NCI-H2029 treated with DMSO at 0.1 percent for 48 hours (cell line): ENCODE results near the gene TMED10.
"Not testable (repeated sequence)": the region's sequence is repeated elsewhere in the genome, so short reads cannot be mapped to it uniquely, and the experiment has no call there.

ENCODE experiments used
- DNase-seq: peaks from one replicate; lab custom pipeline; 2025; lab: John Stamatoyannopoulos, UW

Gene TMED10

DNA sequence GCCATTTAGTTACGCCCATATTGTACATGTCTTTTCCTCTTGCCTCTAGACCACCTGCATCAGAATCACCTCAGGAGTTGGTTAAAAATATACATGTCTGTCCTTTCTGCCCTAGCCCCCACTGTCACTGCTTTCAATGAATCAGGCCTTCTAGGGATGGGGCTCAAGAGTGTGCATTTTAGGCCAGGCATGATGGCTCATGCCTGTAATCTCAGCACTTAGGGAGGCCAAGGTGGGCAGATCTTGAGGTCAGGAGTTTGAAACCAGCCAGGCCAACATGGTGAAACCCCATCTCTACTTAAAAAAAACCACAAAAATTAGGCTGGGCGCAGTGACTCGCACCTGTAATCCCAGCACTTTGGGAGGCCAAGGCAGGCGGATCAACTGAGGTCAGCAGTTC, 13.6 kb upstream of the TMED10 start:
- no peak for DNase-seq

DNA sequence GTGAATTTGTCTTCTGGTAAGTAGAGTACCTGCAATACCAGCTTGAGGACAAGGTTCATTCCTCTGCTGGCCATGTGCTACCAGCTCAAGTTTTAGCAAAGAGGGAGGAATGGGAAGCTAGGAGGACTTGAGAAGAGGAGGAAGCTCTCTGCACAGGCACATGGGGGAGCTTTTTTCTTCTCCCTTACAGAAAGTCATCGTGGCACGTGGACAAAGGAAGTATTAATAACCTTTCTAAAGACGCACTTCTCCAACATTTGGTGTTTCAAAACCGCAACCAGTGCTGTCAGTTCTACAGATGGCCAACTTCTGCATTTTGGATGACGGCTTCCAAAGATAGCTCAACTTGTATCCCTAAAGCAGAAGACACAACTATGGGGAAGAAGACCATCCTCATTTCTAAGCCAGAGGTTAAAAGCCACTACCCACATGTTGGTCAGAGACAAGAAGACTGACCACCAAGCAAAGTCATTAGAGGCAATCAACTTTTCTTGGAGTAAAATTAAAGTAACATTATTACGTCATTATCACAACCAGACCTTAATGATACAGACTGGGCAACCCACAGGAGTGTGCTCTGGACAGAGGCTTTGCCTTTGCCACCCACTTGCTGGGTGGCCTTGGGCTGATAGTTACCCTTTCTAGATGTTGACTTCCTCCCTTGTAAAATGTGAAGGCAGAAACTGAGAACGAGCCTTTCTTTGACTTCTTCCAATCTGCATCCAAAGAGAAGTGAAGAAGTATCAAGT, 12.3 kb upstream of the TMED10 start:
- no peak for DNase-seq

DNA sequence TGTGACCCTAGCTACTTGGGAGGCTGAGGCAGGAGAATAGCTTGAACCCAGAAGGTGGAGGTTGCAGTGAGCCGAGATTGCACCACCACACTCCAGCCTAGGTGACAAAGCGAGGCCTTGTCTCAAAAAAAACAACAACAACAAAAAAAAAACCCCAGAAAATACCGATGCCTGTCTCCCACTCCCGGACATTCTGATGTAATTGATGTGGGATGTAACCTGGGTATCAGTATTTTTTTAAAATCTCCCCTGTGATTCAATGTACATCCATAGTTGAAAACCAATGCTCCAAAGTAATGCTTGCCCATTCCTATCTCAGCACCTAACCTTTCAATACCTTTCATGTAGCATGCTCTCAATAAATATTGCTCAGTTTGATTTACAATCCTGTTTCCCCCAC, 11.7 kb upstream of the TMED10 start:
- no peak for DNase-seq

DNA sequence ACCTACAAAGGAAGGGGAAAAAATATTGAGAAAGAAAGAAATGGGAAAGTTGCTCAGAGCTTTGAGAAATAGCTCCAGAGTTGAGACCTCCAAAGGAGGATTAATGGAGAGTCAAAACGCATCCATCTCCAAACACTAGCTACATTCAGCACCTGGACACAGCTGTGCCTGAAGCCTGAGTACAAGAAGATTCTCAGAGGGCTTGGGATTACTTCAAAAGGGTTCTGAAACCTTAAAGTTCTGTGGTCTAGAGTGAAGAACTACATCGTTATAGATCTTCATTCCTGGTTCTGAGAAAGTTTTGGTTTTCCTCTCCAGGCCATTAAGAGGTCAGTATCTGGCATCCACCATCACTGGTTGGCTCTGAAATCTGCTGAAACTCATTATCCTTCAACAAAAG, 10.5 kb upstream of the TMED10 start:
- DNase-seq: no peak

- no peak for DNase-seq
Observed at GRCh38 chr14:75185251-75186040, 9.0 kb upstream of the TMED10 start.

DNA sequence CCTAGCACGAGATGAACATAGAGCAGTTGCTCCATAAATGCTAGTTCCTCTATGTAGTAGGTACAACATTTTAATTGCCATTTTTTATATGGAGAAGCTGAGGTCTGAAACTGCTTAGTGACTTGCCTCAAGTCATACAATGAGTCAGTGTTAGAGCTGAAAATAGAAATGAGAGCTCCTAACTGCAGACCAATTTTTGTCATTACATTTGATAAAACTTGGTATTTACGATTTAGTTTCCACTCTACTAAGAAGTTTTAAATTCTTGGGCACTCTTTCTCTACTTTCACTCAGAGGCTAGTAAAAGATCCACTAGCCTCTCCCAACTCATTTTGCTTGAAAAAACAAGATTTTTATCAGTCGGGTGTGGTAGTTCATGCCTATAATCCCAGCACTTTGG, 8.1 kb upstream of the TMED10 start:
- no peak for DNase-seq

DNA sequence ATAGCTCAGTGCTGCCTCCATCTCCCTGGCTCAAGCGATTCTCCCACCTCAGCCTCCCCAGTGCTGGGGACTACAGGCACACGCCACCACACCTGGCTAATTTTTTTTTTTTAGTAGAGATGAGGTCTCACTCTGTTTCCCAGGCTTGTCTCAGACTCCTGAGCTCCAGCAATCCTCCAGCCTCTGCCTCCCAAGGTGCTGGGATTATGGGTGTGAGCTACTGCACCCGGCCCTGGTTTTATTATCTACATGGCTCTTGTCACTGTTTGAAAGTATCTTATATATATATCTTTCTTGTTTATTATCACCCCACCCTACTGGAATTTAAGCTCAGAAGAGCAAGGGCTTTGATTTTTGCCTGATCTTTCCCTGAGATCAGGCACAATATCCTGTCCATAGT, 7.6 kb upstream of the TMED10 start:
- no peak for DNase-seq

DNA sequence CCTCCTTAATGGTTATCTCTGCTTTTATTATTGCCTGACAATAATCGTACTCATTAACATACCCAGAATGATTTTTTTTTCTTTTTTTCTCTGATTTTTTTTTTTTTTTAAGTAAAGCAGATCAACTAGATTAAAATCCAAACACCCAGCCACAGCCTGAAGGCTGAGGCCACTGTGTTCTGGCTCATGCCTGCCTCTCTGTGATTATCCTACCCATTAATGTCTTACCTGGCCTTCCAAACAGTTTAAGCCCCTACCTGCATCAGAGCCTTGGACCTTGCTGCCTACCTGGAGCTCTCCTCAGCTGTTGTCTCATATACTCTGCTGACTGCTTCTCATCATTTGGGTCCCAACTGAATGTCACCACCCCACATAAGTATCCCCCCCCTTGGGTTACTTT, 6.8 kb upstream of the TMED10 start:
- DNase-seq: no peak

DNA sequence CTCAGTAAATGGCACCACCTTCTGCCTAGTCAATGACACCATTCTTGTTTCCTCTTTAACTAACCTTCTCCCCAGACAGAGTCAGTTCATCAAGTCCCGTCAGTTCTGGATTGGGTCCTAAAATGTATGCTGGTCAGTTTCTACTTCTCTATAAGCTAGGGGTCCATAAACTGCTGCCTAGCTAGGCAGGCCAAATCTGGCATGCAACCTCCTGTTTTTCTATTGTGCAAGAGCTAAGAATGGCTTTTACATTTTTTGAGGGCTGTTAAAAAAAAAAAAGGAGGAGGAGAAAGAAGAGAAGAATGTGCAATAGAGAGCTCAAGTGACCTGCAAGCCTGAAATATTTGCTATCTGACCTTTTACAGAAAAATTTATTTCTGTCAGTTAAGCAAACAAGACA, 6.4 kb upstream of the TMED10 start:
- DNase-seq: no peak

DNA sequence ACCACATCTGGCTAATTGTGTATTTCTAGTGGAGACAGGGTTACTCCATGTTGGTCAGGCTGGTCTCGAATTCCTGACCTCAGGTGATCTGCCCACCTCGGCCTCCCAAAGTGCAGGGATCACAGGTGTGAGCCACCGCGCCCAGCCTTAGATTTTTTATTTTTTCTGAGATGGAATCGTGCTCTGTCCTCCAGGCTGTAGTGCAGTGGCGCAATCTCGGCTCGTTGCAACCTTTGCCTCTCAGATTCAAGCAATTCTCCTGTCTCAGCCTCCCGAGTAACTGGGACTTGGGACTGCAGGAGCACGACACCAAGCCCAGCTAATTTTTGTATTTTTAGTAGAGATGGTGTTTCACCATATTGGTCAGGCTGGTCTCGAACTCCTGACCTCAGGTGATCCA, 5.8 kb upstream of the TMED10 start:
- not testable (repeated sequence) for DNase-seq

DNA sequence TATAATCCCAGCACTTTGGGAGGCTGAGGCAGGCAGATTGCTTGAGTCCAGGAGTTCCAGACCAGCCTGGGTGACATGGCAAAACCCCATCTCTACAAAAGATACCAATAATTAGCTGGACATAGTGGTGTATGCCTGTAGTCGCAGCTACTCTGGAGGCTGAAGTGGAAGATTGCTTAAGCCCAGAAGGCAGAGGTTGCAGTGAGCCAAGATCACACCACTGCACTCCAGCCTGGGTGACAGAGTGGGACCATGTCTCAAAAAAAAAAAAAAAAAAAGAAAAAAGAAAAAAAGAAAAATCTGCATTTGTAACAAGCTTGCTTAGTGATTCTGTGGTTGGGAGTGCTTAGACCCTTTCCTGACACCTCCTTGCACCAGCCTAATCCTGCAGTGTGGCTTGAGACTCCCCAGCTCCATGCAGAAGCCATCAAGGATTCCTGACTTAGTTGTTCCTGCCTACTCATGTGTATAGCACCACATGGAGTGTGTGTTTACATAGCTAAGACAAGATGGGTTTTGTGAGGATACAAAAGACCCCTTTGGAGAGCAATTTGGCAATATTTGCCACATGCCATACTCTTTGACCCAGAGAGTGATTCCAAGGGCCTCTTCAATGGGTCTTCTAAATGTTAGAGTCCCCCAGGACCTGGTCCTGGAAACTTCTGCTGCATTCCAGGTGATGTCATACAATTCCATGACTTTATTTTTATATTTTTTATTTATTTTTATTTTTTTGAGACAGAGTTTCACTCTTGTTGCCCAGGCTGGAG, 5.1 kb upstream of the TMED10 start:
- DNase-seq: no peak

DNA sequence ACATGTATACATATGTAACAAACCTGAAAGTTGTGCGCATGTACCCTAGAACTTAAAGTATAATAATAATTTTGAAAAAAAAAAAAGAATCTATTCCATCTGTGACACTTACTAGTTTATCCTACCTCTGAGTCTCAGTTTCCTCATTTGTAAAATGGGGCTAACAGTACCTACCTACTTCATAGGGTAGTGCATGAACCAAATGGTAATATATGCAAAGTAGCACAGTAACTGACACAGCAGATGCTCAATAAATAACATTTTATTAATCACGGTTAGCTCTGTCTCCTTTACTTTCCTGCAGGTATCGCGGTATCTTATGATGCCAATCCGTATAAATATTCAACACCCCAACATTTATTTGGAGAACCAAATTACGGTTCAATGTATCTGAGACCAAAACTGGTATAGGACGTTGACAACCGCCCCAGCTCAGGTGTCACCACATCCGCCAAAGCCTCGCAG, 703 bp downstream of the TMED10 start:
- DNase-seq: no peak

- DNase-seq: no peak
Observed at GRCh38 chr14:75174066-75174465, 2.3 kb downstream of the TMED10 start.

DNA sequence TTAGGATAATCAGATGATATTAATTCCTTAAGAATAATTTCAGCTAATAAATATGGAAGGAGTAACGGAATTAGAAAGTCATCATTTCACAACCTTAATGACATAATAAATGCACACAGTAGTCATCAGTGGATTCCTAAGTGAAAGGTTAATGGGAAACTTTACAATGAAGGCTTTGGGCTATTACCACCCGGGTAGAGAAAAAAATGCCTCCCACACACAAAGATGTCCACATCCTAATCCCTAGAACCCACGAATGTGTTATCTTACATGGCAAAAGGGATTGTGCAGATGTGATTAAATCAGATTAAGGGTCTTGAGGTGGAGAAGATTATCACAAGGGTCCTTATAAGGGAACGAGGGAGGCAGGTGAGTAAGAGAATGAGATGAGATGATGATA, 5.6 kb downstream of the TMED10 start:
- DNase-seq: no peak

DNA sequence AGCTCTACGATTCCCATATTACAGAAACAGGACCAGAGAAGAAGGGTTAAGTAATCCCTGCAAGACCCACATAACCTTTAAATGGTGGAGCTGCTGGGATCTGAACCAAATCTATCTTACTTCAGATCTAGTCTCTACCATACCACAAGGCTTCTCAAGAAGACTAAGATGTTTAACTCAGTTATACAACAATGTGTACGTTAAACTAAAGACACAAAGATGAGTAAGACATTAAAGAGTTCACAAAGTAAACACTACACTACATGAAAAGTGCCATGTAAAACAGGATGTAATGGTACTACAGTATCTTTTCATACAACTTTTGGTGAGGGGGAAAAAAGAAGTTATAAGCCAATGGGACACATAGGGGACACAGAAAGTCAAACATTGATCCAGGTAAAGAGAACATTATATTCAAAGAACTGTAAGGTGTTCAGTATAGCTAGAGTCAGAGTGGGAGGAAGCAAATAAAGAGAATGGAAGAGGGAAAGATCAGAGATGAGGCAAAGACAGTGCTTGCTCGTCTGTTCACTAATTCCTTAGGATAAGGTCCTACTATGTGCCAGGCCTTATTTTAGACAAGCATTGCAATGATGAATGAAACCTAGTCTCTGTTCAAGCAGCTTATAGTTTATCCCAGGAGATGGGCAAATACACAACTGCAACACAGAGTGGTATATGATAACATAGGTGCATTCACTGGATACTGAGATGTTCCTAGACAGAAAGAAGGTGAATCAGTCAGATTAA, 7.7 kb downstream of the TMED10 start:
- no peak for DNase-seq

DNA sequence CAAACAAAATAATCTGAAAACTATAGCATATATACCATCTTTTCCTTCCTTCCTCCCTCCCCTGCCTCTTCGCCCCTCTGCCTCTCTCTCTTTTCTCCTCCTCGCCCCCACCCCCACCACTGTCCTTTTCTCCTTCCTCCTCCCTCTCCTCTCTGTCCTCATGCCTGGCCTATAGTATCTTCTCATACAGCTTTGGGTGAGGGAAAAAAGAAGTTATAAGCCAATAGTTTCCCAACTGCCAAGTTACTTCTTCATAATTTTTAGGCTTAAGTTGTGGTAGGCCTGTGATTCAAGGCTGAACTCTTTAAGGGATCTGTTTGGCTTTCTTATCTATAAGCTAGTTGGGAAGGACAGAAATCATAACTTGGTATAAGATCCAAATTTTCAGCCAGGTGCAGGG, 9.1 kb downstream of the TMED10 start:
- DNase-seq: no peak

DNA sequence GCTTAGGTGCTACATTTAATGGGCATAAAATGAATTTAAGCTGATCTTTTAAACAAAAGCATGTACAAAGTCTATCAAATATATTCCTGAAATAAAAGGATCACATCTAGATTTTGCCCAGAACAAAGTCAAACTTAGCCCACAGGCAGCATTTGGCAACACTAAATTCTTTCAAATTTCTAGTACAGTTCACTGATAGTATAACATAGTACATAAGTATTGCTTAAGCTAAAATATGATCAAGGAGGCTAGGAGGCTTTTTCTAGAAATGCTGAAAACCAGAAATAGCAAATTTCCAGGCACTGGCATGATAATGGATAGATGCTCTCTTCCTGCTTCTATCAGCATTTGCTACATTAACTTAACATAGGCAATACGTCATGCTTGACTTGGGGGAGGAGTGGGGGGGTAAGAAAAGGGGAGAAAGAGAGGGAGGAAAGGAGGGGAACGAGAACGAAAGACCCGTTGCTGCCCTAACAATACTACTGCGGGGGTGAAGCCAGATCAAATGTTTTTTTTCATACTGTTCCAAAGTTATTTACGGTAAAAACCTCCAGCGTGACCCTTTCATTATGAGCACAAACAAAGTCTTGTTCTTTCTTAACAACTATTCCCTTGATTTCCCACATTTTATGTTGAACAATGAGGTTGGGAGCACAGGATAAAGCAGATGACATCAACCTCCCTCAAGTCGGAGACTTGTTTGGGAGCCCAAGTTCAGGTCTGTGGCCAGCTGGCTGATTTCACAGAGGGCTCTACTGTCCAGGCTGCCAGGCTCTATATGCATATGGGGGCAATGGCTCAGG, 10.6 kb downstream of the TMED10 start:
- no peak for DNase-seq

DNA sequence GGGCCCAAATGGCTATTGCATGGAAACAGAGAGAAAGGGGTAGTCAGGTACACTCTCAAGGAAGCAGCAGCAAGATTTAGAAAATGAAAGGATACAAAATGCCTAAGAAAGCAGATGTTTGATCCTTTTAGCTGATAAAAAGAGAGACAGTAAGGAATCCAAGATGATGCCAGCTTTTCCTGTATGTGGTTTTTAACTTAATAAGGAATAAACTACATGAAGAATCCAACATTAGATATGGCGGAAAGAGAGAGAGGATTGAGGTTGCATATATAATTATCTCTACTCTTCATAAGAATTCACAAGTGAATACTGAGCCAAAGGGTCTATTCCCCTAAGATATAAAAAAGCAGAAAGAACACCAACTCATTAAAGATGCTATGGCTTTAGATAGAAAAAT, 11.6 kb downstream of the TMED10 start:
- DNase-seq: no peak

DNA sequence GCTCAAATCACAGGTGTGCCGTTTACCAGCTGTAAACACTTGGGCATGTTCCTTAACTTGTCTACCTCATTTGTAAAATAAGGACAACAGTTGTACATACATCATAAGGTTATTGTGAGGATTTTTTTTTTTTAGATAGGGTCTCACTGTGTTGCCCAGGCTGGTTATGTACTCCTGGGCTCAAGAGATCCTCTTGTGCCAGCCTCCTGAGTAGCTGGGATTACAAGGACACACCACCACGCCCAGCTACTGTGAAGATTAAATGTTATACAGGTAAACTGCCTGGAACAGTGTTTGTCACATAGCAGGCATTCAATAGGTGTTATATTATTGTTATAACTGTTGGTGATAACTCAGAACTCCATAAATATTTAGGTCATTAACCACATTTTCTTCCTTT, 12.7 kb downstream of the TMED10 start:
- no peak for DNase-seq

GRCh38 chr14:75162631-75163030, 13.8 kb downstream of the TMED10 start:
- DNase-seq: no peak
